ENCODE measurements around the gene HYOU1.

GRCh38 chr11:119054418-119054817 lies 2.6 kb downstream of the HYOU1 start:
- TF ChIP-seq CTCF (conservative IDR thresholded peaks at IDR 0.05 in 1 of 2, IDR thresholded peaks at IDR 0.05 in 1 of 2; ENCODE audit: low read depth in 1 of 2, low read length in 2 of 2) (no peak), EZH2 (IDR thresholded peaks at IDR 0.05; ENCODE audit: low read length, missing control alignments) (no peak)
